ENCODE results near the gene SEC22C. TPM values are rescaled to one million over a fixed set of nuclear protein-coding genes. Genes with fewer than 3 reads are reported as not detected.
"Not testable (repeated sequence)": the region's sequence is repeated elsewhere in the genome, so short reads cannot be mapped to it uniquely, and the experiment has no call there.

The SEC22C gene
- total RNA-seq, 1 donor from 2014 or later = 33.1 TPM

DNA sequence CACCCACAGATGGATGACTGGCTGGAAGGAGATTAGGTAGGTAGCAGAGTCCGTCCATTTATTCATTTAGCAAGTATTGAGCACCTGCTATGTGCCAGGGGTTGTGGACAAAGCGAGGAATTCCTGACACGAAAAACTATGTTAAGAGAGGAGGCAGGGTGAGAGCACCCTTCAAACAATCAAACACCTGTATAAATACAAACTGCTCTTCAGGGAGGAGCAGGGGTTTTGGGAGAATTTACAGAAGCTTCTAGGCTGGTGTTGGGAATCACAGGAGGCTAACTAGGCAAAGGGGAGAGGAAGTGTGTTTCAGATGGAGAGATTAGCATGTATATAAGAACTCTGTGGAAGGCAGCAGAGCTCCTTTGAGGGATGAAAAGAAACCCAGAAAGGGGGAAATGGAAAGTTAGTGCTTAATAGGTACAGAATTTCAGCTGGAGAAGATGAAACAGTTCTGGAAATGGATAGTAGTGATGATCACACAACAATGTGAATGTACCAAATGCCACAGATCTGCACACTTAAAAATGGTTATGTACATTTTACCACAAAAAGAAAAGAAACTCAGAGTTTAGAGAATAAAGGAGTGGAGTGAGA is 805 bp upstream of the SEC22C start:
- DNase-seq (ENCODE audit: low read depth) = no peak

DNA sequence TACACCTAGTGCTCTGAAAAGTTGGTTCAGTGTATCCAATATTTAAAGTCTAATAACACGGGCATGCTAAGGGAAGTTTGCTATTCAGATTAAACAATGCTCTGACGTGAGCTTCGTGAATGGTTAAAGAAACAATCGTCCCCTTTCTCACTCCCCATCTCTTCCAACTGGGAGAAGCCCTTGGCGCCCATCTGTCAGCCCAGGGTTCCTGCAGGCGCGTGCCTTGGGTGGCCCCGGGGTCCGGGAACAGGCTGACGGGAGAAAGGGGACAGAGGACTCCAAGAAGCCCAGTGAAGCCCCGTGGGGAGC is 413 bp downstream of the SEC22C start:
- no peak for DNase-seq (ENCODE audit: low read depth)

DNA sequence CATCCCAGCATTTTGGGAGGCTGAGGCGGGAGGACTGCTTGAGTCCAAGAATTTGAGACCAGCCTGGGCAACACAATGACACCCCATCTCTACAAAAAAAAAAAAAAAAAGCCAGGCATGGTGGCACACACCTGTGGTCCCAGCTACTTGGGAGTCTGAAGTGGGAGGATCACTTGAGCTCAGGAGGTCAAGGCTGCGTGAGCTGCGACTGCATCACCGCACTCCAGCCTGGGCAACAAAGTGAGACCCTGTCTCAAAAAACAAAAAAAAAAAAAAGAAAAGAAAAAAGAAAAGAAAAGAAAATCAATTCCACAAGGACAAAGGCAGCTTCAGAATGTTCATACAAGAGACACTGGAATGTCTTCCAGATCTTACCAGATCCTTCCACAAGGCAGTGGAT is 2.4 kb downstream of the SEC22C start:
- DNase-seq (ENCODE audit: low read depth) = not testable (repeated sequence)

DNA sequence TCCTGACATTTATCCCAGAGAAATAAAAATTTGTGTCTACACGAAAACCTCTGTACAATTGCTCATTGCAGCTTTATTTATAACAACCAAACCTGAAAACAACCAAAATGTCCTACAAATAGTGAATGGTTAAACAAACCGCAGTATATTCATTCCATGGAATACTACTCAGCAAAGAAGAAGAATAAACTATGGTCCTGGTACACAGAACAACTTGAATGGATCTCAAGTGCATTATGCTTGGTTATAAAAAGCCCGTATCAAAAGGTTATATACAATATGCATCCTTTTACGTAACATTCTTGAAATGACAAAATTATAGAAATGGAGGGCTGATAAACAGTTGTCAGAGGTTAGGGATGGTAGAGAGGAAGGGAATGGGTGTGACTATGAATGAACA is 3.7 kb downstream of the SEC22C start:
- DNase-seq (ENCODE audit: low read depth) = no peak

DNA sequence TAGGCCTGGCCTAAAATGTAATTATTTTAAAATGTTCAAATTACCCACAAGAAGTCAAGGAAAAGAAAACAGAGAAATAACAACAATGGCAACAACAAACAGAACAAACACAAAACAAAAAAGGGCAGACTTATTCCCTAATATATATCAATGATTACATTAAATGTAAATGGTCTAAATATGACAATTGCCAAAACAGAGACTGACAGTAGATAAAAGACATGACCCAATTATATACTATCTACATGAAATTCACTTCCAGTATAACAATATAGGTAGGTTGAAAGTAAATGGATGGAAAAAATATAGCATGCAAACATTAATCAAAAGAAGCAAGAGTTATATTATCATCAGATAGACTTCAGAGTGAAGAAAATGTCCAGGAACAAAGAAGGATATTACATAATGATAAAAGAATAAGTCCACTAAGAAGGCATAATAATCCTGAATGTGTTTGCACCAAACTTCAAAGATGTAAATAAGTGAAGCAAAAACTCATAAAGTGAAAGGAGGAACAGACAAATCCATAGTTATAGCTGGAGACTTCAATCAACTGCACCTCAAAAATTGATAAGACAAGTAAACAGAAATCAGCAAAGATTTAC is 6.5 kb downstream of the SEC22C start:
- no peak for DNase-seq (ENCODE audit: low read depth)

DNA sequence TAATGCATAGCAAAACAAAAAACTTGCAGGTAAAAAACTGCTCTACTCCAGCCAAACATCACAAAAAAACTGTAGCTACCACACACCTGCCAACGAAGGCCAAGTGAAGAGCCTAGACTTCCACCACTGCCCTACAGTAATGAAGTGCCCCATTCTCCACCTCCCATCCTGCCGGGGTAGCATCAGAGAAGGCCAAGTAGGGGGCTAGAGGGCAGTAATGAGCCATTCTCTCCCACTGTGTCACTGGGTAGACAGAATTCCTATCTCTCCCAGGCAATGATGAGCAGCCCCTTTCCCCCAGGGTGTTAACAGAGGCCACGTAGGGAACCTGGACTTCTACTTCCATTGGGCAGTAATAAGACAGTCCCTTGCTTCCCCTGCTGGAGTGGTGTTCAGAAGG is 9.5 kb downstream of the SEC22C start:
- peak; percentile 24 for DNase-seq (ENCODE audit: low read depth)

DNA sequence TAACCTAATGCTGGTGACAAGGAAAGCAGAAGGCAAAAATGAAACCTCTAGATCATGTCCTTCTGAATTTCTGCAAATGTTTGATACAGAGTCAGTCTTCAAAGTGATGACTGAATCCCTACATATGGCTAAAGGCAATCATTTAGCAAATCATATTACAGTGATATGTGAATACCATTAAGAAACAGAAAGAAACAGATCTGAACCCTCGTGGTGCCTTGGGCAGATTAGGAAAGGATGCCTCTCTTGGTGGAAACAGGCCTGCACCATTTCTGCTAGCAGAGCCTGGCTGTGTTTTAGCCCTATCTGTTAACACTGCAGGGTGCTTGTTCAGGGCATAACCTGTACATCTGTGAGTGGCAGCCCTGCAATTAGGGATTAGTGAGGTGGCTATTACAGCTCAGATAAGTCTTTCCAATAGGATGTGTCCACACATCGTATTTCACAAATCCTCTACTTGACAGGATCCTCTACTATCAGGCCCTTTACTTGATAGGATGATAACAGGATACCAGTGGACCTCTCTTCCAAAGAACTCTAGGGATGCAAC is 12.1 kb downstream of the SEC22C start:
- DNase-seq (ENCODE audit: low read depth) = no peak

DNA sequence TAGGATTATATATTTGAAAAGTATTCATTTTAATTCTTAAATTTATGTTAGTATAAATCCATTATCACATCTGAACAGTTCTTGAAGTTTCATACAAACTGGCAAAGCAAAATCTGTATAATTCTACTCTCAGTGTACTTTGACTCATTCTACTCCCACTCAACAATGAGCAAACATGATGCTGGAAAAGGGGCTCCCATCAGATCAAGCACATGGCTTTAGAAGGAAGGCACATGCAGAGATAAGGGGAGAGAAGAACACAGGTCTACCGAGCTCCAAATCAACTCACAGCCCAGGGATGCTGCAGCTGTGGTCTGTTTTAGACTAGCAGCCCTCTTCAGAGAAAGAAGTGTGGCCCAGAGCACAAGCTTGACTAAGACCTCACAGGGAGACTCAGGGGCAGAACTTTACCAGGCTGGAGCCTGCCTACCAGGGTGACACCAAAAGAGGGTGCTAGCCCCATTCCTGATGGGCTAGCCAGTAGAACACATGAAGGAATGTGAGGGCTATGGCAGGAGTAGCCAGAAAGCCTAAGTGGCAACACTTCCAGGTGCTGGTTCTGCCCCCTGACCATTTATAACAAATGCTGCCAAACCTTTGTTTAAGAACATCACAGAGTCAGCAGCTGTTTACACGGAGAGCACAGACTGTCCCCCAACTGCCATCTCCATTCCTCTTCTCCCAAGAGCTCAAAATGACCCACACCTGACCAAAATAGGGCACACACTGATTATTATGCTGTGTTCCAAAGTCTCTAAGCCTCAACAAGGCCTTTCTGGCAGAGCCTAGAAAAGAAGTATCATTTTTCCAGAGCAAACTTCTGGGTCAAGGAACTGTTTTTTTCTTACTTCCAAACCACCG is 19.5 kb downstream of the SEC22C start:
- DNase-seq (ENCODE audit: low read depth) = peak; percentile 7

DNA sequence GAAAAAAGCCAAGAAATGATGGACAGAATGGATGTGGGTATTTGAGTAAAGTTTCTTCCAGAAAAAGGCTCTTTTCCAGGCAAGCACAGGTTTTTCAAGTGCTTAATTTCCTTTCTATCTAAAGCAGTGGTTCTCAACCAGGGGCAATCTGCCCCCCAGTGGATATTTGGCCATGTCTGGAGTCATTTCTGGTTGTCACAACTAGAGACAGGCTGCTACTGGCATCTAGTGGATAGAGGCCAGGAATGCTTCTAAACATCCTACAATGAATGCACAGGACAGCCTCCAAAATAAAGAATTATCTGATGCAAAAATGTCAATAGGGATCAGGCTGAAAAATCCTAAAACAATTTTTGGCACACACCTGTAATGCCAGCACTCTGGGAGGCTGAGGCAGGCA is 23.9 kb downstream of the SEC22C start:
- DNase-seq (ENCODE audit: low read depth) = no peak

DNA sequence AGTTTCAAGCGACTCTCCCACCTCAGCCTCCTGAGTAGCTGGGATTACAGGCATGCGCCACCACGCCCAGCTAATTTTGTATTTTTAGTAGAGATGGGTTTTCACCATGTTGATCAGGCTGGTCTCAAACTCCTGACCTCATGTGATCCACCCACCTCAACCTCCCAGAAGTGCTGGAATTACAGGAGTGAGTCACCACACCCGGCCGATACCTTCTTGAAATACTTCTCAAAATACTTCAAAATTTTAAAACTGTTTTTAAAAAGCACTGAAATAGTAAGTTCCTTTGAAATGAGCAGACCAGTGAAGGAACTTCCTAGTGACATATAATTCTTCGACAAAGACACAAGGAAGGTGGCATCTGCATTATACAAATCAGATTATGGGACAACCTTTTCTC is 24.9 kb downstream of the SEC22C start:
- not testable (repeated sequence) for DNase-seq (ENCODE audit: low read depth)

DNA sequence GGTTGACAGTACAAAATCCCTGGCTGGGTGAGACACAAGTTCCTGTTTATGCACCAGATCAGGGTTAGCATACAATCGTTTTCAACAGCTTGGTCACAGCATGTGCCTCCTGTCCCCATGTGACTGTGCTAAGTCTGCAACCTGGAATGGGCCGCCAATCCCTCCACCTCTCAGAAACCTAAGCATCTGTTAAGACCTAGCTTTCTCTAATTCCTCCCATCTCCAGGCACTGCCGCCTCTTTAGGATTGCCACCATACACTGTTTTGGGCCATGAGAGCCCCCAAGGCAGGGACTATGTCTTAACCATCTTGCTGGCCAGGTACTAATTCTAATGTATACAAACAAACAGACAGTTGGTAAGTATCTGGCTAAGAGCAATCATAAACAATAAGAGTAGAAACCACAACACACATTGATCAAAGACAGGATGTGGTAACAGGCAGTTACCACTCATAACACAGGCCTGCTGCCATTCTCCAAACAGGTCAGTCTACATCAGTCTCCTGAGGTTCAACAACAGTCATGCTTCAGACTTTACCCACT is 25.6 kb downstream of the SEC22C start:
- DNase-seq (ENCODE audit: low read depth) = no peak

DNA sequence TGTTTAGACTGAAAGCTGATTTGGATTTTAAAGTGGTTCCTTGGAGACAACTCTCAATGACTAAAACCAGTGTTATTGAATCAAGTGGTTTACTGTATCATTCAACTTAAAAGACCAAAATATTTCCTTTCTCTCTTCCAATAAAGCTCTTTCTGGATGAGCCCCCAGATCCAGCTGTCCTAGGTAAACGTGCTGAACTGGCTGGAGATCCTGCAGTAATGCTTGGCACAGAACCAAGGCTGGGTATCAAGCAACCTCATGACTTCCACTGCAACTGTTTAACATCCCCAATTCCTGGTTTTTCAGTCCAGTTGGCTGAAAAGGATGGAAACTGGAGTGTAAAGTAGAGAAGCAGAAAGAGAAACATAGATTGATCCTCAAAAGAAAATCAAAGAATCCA is 28.9 kb downstream of the SEC22C start:
- DNase-seq (ENCODE audit: low read depth) = no peak

DNA sequence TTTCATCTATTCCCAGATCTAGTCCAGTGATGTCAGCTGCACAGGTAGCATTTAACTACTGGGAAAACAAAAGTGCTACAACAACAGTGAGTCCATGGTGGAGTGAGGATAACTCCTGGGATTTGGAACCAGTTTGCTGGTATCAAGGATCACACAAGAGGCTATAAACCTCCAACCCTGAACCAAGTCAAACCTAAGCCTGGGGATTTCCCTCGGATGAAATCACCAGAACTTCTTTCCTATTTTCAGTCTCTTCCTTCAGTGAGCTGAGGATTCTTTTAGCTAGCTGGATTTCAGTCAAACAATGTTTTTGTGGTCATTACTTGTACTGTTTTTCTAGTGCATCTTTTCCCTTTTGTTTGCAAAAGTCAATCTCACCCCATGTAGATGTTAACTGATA is 31.5 kb downstream of the SEC22C start:
- DNase-seq (ENCODE audit: low read depth) = no peak

DNA sequence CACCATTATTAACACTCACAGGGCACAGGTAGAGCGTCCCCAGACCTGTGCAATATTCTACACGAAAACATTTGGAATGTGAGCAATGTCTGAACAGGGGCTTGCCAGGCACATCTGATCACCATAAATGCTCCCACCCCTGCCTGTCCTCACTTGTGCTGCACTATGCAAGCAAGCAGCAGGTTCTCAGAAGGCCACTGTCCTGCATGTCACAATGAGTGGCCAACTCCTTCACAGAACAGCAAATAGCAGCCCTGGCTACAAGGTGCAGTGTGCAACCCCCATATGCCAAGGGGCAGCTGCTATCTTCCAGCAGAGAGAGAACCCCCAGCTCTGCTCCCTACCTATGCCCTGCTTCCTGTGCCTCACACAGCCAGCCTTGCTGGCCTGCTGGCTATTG is 32.6 kb downstream of the SEC22C start:
- DNase-seq (ENCODE audit: low read depth) = no peak

DNA sequence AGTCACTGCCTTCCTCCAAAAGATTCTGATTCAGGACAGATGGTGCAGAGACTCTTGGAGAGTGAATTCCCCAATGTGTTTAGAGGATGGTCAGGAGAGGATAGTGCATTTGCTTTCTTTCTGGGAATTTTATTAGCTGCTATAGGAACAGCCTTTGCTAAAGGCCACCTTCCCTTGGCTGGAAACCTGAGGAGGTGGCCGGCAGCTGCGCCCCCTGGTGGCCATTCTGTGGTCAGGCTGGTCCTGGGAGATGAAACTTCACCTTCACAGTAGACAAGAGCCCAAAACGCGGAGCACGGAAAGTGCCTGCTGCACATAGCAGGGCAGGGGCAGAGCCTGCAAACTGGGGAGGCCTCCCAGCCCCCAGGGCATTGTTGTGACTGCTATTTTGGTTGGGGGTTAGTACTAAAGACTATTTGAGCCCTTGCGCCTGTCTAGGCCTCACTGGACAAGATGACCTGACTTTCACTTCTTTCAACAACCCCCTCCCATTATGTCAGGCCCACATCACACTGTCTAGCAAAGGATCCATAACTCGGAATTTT is 34.3 kb downstream of the SEC22C start:
- peak; percentile 59 for DNase-seq (ENCODE audit: low read depth)

DNA sequence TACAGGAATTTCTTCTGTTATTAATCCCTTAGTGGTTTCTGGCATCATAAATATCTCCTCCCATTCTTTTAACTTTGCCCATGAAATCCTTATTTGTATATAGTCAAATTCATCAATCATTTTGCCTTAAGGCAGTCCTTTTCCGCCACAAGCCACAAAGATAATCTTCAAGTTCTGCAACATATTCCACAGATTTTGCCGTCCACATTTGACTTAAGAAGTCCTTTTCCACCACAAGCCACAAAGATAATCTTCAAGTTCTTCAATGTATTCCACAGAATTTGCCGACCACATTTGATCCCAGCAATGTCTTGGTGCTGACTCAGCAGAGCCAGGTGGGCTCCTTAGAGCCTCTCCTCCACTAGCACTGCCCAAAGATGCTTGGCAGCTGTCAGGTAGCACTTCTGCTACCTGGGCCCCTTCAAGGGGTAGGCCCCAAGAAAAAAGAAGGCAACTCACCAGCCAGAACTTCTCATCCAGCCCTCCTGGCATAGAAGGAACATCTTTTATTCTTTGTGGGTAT is 35.0 kb downstream of the SEC22C start:
- DNase-seq (ENCODE audit: low read depth) = no peak

DNA sequence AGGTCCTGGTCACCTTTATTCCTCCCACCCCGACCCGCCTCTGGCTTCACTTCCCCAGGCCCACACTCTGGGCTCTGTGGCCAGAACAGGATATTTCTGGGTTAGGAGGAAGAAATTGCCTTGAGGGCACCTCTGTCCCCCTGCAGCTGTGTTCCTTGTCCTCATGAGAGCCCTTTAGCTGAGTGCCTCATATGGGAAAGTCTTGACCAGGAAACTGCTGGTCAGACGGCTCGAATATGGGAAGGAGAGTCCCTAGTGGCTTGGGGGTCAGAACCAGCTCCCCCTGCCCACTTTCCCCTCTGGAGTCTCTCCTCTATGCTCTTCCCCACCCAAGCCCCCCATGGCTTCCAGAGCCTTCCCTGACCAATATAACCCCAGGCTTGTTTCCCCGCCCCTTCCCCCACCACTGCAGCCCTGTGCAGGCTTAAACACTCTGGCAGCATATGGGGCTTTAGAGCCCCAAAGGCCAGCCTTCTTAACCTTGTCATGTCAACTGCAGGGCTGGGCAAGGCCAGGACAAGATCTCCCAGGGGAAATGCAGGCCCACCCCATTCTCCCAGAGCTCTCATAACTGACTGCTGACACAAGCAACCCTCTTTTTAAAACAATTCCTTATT is 36.4 kb downstream of the SEC22C start:
- DNase-seq (ENCODE audit: low read depth) = no peak

DNA sequence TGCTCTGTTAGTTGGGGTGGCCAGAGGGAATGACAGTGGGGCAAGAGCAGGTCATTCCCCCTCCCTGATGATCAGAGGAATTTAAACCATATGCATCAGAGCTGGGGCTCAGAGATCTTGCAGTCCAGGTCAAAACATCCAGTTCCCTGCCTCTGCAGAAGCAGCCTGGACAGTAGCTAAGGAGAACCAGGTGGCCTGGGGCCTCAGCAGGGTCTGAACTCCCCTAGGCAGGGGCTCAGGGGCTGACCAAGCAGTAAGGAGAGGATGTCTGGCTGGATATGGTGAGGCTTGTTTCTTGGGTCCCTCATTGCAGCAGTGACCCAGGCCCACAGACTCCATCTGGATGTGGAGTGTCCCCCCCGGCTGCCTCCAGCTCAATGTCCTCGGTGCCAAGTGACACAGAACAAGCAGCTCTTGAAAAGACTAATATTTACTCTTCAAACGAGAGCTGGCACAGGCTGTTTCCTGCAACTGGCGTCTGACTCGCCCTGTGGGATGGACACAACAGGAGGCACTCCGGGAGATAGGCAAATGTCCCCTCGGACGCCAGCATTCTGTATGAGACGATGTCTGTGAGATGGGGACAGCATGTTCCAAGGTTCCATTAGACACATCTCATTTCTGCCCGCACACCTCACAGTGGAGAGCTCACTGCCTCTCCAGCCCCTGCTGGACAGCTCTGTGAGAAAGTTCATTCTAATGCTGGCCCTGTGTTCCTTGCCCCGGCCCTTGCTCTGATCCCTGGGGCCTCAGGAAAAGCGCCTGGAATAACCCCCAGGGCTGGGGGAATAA is 37.1 kb downstream of the SEC22C start:
- peak; percentile 13 for DNase-seq (ENCODE audit: low read depth)

DNA sequence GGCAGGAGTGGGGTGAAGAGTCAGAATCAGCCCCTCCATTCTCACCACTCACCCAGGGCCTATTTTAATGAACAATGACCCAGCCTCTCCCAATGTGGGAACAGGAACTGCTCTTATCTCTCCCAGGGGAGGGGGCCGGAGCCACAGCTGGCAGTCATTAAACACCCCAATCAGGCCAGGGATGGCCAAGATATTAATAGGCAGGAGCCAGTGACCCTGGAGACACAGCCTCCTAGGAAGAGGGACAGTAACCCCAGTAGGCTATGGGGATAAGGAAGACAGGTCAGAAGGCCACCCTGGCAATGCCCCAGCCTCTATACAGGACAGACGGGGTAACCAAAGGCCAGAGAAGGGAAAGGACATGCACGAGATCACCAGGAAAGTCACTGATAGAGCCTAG is 40.7 kb downstream of the SEC22C start:
- no peak for DNase-seq (ENCODE audit: low read depth)

All from myocyte (in vitro differentiated cells).